ENCODE data around the gene TGDS. TPM values are rescaled to one million over a fixed set of nuclear protein-coding genes. Genes with fewer than 3 reads are reported as not detected.
"Not testable (repeated sequence)": the region's sequence is repeated elsewhere in the genome, so short reads cannot be mapped to it uniquely, and the experiment has no call there.

TGDS gene
- total RNA-seq, 1 experiment from 2014 or later, result 21.6 TPM

DNA sequence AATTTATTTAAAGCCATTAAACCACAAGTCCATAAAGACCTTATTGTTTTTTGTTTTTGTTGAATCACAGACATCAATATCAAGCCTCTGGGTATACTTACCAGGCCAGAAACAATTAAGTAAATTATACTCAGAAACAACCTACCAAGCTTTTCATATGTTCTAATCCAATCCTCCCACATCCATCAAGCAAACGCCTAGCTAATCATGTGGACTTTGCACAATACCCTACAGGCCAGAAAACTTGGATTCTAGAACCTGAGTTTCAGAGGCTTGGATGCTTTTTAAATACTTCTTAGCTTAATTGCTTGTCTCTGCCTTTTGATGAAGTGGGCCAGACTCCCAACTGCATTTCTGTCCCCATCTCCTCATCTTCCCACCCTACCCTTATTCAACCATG, 39.9 kb downstream of the TGDS start:
- no peak for DNase-seq (ENCODE audit: extremely low read depth, low read depth)

GRCh38 chr13:94553766-94554165, 42.2 kb downstream of the TGDS start:
- no peak for DNase-seq (ENCODE audit: extremely low read depth, low read depth)

- DNase-seq (ENCODE audit: extremely low read depth, low read depth), result no peak
Observed at GRCh38 chr13:94552095-94552494, 43.9 kb downstream of the TGDS start.

DNA sequence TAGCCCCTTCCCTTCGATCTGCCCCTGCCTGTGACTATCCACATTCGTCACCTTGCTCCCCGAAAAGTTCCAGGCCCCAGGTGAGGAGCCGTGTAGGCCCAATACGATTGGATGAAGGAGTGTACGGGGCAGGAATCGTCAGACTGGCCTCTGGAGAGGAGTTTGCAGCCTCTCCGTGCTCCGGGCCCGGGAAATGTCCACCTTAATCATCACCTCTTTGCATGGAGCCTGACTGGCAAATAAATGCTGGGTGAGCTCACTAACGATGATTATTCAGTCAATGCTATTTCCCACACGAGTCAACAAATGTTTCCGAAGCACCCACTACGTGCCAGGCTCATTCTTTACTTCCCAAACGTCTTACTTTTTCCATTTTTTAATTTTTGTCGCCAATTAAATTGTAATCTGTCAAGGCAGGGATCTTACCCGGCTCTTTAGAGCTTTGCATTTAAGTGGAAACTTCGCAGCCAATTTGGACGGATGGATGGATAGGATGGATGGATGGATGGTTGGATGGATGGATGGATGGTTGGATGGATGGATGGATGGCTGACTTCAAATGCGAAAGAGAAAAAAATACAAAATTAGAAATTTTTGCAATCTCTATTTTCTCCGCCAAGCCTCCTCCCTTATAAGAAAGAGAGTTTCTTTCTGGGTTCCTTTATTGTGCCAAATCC, 45.8 kb downstream of the TGDS start:
- DNase-seq (ENCODE audit: extremely low read depth, low read depth), result peak; percentile 36

DNA sequence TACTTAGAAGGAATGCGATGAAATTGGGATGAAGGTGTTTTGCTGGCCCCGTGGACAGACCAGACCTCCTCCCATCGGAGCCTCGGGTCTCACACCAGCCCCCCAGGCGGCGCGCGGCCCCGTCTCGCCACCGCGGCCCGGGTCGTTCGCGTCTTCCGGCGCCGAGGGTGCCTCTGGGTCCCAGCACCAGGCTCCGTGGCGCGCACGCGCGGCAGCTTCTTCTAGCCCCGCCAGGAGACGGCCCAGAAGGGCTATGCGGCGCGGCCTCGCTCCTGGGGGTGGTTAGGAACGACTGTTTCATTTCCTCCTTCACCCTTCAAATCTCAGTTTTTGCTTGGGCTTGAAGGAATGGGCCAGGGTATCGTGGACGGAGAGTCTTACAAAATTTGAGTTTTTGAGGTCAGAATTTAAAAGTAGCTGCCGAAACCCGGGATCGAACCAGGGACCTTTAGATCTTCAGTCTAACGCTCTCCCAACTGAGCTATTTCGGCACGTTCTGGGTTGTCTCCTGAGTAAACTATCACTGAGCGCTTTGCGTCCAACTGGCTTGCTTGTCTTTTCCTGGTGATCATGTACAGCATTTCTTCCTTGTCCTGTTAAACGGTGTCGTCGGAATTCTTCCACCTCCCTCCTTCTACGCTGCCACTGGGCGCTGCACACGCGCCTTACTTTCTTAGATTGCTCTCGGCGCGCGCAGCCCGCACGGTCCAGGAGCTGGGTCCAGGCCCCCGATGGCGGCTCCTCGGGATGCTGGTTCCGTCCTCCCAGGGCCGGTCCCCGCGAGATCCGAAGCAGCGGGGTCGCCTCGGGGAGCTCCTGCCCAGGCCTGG, 46.5 kb downstream of the TGDS start:
- peak; percentile 87 for DNase-seq (ENCODE audit: extremely low read depth, low read depth)

GRCh38 chr13:94548821-94549231, 47.1 kb downstream of the TGDS start:
- no peak for DNase-seq (ENCODE audit: extremely low read depth, low read depth)

GRCh38 chr13:94548382-94548781, 47.6 kb downstream of the TGDS start:
- DNase-seq (ENCODE audit: extremely low read depth, low read depth), result no peak

DNA sequence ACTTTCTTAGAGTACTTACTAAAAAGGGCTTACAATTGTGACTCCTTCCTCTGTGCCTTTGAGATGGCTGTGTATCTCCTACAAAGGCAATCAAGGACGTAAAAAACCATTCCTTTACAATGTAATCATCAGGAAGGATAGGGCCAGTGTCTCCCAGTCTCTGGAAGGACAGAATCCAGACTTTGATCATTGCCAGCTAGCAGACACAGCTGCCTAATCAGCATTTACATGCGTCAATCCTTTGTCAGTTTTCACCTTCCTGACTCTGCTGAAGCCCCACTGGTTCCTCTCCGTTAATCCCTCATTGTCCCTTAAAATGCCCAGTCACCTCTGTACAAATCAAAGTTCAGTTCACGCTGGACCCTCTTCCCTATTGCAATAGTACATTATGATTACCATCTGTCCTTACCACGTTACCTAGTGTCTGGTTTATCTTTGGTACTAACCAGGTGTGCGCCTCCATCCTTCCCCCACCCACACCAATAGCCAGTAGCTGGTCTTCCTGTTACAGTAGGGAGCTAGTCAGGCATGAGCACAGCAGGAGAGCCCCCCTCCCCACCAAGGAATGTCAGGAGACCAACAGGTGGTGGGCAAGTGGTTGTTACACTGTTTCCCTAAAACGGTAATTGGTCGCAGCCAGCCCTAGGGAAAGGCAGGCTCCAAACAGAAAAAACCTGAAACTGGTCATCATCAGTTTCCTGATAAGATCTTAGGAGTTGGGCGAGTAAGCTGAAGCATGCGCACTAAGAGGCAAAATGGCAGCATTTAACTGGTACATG, 49.7 kb downstream of the TGDS start:
- no peak for DNase-seq (ENCODE audit: extremely low read depth, low read depth)

DNA sequence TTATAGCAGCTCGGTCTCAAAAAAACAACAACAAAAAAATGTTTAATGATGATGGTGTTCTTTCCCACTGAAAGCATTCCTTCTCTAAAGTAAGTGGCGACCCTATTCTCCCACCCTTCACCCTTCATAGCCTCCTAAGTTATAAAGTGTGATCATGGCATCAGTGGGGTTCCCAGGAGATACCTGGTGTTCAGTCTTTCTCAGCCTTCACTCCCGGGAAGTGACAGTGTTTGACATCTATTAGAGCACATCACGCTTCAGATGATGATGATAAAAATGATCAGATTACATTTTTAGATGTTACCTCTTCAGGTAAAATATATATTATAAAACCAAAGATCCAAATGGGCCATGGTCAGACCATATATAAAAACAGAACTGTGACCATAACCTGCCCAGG, 51.0 kb downstream of the TGDS start:
- DNase-seq (ENCODE audit: extremely low read depth, low read depth), result no peak

GRCh38 chr13:94542917-94543316, 53.0 kb downstream of the TGDS start:
- no peak for DNase-seq (ENCODE audit: extremely low read depth, low read depth)

- no peak for DNase-seq (ENCODE audit: extremely low read depth, low read depth)
Observed at GRCh38 chr13:94537740-94538630, 58.0 kb downstream of the TGDS start.

DNA sequence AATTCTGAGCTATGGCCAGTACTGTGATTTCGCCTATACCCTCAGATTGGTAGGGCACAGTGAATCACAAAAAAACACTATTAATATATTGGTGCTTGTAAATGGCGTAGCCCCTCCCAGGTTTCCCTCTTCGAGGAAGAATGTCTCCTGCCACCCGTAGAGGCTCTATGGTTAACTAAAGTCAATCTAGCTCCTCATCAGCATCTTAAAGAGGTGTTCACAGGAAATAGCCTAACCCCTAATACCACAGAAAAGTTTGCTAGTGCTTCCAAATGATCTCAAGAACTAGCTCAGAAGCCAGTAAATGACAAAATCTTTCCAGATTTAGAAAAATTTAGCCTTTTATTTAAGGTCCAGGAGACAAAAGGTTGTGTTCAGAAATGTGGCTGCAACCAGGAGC, 60.2 kb downstream of the TGDS start:
- no peak for DNase-seq (ENCODE audit: extremely low read depth, low read depth)

- DNase-seq (ENCODE audit: extremely low read depth, low read depth), result no peak
Observed at GRCh38 chr13:94535231-94535630, 60.7 kb downstream of the TGDS start.

DNA sequence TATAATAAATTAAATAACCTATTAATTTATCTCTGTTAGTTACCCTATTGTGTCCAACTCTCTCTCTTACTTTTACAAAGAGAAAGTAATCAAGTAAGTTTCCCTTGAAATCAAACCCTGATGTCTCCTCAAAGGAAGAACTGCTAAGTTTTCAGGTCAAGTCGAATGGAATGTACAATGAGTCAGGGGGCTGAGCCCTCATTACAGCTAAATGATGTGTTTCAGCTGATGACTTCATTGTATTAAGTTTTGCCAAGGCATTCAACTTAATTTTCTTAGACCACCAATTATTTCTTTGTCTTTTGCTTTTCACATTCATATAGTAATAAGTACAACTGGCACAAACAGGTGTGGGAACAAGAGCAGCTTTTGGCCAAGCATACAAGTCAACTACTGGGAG, 61.8 kb downstream of the TGDS start:
- DNase-seq (ENCODE audit: extremely low read depth, low read depth), result no peak

DNA sequence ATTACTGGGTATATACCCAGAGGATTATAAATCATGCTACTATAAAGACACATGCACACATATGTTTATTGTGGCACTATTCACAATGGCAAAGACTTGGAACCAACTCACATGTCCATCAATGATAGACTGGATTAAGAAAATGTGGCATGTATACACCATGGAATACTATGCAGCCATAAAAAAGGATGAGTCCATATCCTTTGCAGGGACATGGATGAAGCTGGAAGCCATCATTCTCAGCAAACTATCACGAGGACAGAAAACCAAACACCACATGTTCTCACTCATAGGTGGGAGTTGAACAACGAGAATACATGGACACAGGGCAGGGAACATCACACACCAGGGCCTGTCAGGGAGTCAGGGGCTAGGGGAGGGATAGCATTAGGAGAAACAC, 63.7 kb downstream of the TGDS start:
- DNase-seq (ENCODE audit: extremely low read depth, low read depth), result not testable (repeated sequence)

- not testable (repeated sequence) for DNase-seq (ENCODE audit: extremely low read depth, low read depth)
Observed at GRCh38 chr13:94526956-94527355, 69.0 kb downstream of the TGDS start.

DNA sequence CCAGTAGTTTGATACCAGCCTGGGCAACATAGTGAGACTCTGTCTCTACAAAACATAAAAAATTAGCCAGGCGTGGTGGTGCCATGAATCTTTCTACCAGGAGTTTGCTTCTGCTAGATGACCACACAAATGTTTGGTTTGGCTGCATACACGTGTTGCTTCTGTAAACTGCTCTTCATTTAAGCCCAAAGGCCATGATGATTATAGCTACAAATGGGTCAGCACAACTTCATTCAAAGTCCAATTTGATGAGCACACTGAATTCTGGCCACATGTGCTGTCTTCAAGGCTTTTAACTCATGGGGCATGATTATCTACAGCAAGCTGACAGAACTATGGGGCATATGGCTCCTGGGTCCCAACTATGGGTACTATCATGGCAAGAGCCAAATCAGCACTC, 70.2 kb downstream of the TGDS start:
- no peak for DNase-seq (ENCODE audit: extremely low read depth, low read depth)

- no peak for DNase-seq (ENCODE audit: extremely low read depth, low read depth)
Observed at GRCh38 chr13:94524407-94524806, 71.5 kb downstream of the TGDS start.
